Embryonic facial prominence (tissue), 1 donor: ENCODE measurements around the gene RAB3GAP1.
"Not testable (repeated sequence)": the region's sequence is repeated elsewhere in the genome, so short reads cannot be mapped to it uniquely, and the experiment has no call there.

Source experiments
- DNase-seq: peaks from one replicate; pipeline ENCODE4 v3.0.0-alpha.2; 2016; ENCODE audit errors: extremely low spot score

RAB3GAP1 gene

GRCh38 chr2:135052042-135052876 lies at the start of gene RAB3GAP1:
Gene RAB3GAP1, plus strand, starts transcription at chr2:135052292. Its CDS starts 16 bp downstream, at chr2:135052308.
- DNase-seq: peak; percentile 76

- no peak for DNase-seq
These were observed 49.3 kb upstream of the RAB3GAP1 start for GRCh38 chr2:135002836-135003235.

DNA sequence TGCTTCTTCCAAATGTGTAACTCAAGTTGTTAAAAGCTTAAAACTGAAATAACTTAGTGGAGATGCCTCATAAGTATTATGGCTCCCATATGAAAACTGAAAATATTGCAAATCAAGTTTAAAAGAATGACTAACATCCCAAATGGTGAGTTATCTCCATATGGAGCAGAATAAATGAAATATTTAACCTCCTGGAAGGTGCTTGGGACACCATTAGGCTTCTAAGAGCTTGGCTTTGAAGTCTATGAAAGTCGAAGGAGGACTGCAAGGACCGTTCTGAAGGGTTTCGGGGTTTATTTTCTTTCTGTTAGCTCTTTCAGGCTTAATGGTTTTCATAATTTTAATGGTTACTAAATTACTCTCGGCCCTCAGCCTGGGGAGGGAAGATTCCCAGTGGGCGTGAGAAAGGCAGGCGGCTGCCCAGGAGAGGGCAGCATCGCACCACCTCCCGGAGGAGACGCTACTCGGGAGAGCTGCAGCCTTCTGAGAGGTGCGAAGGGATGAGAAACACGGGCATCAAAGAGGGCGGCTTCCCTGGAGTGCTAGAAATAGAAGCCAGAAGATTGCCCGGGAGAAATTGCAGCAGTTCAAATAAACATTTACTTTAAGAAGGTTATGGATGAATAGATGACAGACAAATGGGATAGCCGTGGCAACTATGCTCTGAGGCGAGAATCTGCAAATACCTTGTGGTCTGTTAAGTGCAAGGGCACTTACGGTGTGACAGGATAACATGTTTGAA lies 47.9 kb upstream of the RAB3GAP1 start:
- DNase-seq: peak; percentile 34

DNA sequence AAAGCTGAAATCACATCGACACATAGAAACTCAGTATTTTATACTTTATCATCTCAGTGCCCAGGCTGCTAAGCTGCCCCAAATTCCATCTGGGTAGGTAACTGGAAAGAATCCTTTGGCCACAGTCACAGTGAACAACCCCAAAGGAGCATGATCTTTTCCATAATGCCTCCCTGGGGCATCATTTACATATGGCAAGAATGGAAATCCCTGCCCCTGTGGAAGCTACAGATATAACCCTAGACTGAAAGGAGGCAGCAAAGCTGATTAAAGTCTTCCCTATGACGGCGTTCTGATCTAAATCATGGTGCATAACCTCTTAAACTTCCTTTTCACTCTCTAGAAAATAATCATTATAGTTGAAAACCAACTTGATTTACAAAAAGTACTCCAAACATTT lies 46.3 kb upstream of the RAB3GAP1 start:
- no peak for DNase-seq

DNA sequence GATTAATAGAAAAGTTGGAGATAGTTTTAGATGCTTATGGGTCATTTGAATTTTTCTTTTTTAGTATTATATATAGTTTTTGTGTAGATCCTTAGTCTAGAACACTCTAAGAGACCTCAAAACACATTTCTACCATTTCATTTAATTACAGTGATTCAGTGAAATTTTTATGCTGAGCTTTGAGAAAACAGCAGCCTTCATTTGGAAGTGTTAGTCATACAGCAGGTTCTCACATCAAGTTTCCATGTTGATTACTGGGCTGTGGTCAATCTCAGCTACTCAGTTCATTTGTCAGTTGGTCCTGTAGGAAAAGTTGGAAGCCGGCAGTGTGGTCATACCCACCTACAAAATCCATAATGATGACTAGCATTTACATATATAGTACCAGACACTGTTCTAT lies 42.8 kb upstream of the RAB3GAP1 start:
- DNase-seq: no peak

DNA sequence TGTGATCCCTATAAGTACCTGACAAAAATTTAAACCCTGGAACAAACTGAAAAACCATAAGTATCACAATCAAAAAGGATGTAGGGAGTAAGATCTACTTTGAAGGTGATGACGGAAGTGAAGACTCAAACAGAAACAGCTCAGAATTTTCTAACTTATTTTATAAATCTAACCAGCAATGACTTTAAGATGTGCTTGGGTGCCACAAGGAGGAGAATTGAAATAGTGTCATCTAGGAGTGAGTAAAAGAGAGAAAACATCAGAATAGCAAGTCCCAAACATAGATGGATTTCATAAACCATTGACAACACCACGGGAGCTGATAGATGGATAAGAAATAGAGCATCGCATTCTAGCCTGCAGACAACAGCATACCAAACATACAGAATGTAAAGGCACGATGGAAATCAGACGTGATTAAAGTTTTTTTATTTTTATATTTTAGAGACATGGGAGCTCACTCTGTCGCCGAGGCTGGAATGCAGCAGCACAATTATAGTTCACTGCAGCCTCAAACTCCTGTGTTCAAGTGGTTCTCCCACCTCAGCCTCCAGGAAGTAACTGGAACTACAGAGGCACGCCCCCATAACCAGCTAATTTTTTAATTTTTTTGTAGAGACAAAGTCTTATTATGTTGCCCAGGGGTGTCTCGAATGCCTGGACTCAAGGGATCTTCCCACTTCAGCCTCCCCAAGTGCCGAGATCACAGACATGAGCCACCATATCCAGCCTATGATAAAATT lies 41.7 kb upstream of the RAB3GAP1 start:
- DNase-seq: no peak

GRCh38 chr2:135011633-135012032 lies 40.5 kb upstream of the RAB3GAP1 start:
- no peak for DNase-seq

DNA sequence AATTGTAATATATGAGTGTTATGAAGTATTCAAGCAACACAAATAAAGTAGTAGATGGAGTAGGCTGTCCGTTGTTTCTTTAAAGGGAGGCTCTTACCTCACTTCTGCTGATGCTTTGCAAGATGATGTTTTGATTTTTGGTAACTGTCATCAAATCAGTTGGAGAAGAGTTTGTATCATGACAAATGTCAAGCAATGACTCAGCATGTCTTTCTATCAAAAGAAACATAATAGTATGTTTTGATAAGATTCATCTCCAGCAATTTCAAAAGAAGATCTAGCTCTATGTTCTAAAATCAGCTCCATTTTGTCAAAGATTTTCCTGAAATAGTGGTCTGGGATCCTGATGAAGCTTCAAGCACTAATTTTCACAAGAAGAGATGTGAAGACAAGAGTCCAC lies 30.5 kb upstream of the RAB3GAP1 start:
- no peak for DNase-seq

DNA sequence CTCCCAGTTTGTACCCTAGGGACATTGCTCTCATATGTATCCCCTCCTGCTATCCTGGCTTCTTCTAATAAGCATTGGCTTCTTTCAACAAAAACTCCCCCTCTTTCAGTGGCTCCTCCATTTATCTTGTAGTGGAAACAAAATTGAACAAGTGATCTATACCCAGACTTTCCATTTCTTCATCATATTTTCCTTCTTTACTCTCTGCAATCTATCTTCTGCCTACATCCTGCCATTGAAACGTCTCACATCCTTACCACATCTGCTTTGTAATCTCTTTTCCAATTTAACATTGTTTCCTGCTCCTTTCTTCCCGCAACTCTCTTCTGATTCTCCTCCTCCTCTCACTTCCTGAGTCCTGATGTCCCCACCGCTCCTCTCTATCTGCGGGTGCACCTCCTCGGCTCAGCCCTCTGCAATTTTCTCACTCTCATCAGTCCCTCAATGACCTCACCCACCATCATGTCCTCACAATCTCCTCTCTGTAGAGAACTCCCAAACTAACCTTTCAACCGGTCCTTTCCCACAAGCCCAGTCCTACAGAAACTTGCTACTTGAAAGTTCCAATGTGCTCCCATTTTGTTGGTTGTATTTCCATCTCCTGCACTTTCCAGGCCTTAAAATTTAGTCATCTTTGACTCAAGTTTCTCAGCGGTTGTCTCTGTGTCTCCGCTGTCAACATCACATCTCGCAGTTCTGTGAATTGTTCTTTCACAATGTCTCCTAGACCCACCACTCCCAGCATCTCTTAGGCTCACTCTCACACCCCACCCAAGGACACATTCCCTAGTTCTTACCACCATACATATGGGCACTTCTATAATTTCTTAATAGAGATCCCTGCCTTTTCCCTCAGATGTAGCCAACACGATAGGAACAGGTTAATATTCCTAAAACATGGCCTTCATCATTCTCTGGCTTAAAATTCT lies 28.9 kb upstream of the RAB3GAP1 start:
- no peak for DNase-seq

DNA sequence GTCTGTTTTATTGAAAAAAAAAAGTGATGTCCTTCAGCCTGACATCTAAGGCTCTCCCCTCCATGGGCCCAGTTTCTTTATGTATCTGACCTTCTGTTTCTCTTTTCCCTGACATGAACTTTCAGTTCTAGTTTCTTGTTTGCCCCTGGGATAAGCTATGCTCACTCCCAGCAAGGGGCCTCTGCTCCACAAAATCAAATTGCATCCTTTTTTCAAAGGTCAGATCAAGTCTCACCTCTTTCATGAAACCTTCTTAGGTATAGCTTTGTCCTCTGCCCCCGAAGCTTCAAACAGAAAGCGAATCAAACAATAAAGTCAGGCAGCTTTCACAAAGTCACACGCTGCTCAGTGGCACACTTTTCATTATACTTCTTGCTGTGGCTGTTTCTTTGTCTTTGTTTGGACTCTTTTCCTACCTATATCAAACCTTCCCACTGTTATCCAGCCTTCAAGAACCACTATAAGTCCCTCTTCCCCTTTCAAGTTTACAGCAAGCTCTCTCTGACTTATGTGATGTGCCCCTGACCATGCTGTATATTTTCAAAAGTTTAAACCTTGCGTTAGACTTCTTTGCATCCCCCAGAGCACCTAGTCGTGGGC lies 28.1 kb upstream of the RAB3GAP1 start:
- DNase-seq: no peak

GRCh38 chr2:135029481-135030134 lies 22.5 kb upstream of the RAB3GAP1 start:
- no peak for DNase-seq

- no peak for DNase-seq
These were observed 21.3 kb upstream of the RAB3GAP1 start for GRCh38 chr2:135030826-135031225.

DNA sequence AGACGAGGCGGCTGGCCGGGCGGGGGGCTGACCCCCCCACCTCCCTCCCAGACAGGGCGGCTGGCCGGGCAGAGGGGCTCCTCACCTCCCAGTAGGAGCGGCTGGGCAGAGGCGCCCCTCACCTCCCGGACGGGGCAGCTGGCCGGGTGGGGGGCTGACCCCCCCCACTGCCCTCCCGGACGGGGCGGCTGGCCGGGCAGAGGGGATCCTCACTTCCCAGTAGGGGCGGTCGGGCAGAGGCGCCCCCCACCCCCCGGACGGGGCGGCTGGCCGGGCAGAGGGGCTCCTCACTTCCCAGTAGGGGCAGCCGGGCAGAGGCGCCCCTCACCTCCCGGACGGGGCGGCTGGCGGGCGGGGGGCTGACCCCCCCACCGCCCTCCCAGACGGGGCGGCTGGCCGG lies 18.9 kb upstream of the RAB3GAP1 start:
- DNase-seq: not testable (repeated sequence)

- no peak for DNase-seq
These were observed 14.3 kb upstream of the RAB3GAP1 start for GRCh38 chr2:135037831-135038230.

GRCh38 chr2:135043345-135043744 lies 8.7 kb upstream of the RAB3GAP1 start:
- no peak for DNase-seq

GRCh38 chr2:135047300-135047699 lies 4.8 kb upstream of the RAB3GAP1 start, which contains the start of gene MAP3K19:
Gene MAP3K19, minus strand, starts transcription at chr2:135047447. Its CDS starts 22,800 bp downstream, at chr2:135024647.
- no peak for DNase-seq

DNA sequence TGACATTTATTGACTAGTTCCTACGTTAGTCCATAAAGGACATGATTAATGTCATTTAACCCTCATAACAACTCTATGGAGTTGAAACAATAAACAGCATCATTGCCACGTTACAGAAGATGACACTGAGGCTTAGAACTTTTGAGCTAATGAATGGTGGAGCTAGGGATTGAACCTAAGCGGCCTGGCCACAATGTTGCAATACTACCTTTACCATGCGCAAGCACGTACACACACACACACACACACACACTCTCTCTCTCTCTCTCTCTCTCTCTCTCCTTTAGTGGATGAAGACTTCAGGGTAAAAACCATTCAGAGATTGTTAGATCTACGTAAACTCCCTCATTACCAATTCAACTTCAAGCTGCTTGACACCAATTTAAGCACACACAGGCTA lies 4.0 kb upstream of the RAB3GAP1 start:
- DNase-seq: no peak

DNA sequence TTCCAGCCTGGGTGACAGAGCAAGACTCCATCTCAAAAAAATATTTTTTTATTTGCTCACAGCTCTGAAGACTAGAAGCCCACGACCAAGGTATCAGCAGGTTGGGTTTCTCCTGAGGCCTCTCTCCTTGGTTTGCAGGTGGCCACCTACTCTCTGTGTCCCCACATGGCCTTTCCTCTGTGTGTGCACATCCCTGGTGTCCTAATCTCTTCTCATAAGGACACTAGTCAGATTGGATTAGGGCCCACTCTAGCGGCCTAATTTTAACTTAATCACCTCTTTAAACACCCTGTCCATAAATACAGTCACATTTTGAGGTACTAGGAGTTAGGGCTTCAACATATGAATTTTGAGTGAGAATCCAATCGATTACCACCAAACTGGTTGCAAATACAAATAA lies 2.0 kb upstream of the RAB3GAP1 start:
- no peak for DNase-seq

- no peak for DNase-seq
These were observed 1.4 kb upstream of the RAB3GAP1 start for GRCh38 chr2:135050684-135051083.

DNA sequence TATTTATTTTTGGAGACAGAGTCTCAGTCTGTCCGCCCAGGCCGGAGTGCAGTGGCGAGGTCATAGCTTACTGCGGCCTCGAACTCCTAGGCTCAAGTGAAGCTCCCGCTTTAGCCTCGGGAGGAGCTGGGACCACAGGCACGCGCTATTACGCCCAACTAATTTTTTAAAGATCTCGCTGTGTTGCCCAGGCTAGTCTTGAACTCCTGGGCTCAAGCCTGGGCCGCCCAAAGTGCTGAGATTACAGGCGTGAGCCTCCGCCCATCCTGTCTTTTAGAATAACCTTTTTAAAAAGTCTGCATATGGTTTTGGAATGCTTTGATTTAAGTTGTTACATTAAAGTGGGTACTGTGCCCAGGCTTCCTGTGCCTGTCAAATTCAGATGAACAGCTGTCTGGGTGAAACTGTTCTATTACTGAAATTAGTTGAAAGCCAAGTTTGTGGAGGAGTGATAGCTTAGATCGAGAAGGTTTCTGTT lies 944 bp downstream of the RAB3GAP1 start:
- DNase-seq: no peak
